GM21619 (cell line): ENCODE results near the gene PNPLA5.

ENCODE experiments used
- ATAC-seq: cut with Tn5 transposase; IDR thresholded peaks from one replicate; pipeline ENCODE4 v1.9.1; 2021; ENCODE audit not compliant: unreplicated experiment

Gene PNPLA5

DNA sequence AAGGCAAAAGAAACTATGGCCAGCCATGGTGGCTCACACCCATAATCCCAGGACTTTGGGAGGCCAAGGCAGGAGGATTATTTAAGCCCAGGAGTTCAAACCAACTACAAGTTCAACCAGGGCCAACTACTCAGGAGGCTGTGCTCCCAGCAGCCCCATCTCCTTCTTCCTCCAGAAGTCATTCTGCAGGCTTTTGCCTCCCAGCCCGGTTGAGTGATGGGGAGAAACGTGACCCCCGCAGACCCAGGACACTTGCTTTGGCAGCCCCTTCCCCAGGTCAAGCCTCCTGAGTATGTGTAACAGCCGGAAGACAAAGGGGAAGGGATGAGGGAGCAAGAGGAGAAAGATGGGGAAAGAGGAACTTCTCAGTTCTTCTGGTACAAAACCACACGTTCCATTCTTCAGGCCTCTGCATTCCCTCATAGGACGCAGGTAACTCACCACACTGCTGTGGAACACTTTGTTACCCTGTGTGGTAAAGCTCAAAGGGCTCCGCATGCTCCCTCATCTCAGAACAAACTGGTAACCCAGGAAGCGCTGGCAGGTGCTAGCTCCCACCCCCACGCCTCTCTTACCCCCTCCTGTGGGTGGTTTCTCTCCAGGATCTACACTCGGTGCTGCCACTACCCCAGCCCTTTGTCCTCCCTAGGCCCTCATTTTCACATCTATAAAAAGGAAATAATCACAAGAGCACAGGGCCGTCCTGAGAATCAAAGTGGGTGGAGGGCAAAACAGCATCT lies 33.5 kb downstream of the PNPLA5 start:
- no peak for ATAC-seq

DNA sequence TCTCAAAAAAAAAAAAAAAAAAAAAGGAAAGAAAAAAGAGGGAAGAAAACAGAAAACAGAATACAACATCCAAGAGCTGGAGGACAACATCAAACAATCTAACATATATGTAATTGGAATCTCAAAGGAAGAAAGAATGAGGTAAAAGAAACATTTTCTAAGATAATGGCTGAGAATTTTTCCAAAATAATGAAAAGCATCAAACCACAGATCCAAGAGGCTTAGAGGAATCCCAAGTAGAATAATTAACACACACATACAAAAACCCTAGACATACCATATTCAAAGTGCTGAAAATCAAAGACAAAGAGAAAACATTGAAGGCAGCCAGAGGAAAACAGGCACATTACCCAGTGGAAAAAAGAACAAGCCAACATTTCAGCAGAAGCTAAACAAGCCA lies 34.4 kb downstream of the PNPLA5 start:
- no peak for ATAC-seq

DNA sequence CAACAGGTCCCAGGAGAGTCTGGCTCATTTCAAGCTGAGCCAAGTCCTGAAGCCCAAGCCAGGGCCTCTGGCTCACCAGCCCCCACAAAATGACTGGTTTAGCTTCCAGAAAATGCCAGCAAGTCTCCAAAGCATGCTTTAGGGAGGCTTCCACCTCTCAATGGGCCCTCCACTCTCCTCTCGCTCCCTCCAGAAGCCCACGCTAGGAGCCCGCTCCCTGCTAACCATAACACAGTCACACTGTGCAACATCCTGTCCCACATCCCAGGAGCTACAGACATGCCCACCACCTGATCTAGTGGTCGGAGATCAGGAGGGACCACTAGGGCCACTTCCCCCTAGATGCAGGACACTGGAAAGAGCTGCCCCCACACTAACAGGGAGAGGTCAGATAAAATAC lies 36.4 kb downstream of the PNPLA5 start:
- no peak for ATAC-seq

DNA sequence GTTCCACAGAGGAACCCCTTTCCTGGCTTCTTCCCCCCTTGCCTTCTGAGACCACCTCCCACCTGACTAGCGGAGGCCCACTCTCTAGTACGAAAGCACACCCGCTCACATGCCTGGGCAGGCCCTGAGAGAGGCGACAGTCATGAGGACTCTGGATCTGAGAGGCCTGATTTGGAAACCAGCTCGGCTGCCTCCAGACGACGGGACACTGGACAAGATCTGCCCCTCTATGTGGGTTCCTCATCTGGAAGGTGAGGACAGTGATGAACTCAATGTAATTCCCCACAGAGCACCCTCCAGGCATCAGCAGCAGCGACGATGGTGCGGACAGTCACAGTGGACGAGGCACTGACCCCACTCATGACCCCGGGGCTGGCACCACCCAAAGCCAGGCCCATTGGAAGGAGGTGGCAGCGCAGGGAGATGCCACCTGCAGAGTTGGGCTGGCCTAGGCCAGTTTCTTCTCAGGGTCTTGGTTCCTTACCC lies 37.0 kb downstream of the PNPLA5 start:
- ATAC-seq: no peak

DNA sequence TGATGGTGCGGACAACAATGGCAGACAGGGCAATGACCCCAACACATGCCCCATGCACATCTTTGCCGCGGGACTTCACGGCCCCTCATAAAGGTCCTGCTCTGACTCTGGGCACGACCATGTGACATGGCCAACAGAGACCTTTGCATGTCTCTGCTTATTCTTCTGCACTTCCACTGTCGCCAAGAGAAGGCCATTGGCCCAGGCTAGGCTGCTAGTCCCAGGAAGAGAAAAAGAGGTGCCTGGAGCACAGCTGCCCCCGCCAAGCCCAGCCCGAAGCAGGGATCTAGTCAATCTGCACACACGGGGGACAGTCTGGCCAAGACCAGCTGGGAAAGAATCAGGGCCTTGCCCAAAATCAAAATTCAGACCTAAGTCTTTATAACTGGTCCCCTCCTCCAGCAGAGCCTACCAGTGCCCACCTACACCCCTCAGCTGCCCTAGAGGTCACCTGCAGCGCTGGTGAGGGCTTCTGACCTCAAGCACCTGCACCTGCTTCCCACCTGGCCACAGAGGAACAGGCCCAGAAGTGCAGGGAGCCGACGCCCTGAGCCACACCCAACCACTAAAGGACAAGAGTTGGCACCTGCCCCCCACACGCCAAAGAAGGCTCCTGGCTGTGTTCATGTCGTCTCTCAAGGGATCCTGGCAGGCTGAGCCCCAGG lies 37.6 kb downstream of the PNPLA5 start:
- ATAC-seq: no peak

DNA sequence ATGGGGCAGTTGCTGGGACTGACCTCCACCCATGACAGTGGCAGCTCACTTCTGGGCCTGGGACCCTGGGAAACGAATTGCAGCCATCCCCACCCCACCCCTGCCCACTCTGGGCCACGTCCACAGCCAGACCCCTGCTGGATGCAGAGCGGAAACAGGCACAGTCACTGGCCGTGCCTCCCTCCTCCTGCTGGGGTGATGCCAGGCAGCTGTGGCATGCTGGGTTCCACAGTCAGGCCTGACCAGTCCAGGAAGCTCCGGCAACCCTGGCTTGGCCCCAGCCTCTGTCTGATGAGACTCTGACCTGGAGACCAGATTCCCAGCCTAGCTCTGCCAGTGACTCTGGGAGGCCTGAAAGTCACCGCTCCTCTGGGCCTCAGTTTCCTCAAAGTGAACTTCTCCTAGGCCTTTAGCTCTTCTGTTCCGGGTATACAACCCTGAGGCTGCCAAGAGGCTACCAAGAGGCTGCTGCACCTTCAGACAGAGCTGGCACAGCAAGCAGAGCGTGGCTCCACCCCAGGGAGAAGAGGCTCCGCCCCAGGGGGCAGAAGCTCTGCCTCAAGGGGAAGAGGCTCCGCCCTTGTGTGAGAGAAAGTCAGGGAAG lies 38.4 kb downstream of the PNPLA5 start:
- ATAC-seq: no peak

DNA sequence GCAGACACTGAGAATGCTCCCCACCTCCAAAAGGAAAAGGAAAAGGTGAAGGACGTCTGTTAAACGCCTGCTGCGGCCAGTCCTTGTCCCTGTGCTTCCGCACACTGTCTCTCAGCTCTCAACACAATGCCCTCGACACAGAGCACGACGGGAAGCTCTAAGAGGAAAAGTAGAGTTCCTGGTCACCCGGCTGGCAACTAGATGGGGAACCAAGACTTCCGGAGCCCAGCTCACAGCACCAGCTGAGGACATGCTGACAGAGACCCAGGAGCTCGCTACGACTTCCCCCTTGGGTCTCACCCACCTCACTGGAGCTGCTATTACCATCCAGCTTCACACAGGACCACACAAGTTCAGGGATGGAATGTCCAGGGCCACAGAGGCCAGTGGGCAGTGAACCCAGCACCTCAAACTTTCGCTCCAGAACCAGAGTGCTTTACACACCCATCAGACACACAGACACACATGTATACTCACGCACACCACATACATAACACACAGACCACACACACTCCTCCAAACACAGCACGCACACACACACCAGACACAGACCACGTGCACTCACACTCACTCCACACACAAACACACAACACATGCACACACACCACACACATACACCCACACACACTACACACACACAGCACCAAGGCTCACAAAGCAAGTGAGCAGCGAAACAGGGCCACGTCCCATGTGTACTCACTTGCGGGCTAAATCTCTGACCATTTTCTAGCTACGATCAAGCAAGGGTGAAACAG lies 39.1 kb downstream of the PNPLA5 start:
- no peak for ATAC-seq

DNA sequence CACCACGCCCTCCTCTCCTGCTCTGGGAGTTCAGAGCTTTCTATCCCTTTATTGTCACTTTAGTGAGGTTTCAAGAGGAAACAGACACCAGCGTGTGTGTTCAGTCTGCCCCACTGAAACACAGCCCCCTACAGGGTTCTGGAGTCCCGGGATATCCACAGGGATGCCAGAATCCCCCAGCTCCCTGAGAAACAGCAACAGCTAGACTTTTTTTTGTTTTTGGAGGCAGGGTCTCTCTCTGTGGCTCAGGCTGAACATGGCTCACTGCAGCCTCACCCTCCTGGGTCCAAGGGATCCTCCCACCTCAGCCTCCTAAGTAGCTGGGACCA lies 39.9 kb downstream of the PNPLA5 start:
- no peak for ATAC-seq

DNA sequence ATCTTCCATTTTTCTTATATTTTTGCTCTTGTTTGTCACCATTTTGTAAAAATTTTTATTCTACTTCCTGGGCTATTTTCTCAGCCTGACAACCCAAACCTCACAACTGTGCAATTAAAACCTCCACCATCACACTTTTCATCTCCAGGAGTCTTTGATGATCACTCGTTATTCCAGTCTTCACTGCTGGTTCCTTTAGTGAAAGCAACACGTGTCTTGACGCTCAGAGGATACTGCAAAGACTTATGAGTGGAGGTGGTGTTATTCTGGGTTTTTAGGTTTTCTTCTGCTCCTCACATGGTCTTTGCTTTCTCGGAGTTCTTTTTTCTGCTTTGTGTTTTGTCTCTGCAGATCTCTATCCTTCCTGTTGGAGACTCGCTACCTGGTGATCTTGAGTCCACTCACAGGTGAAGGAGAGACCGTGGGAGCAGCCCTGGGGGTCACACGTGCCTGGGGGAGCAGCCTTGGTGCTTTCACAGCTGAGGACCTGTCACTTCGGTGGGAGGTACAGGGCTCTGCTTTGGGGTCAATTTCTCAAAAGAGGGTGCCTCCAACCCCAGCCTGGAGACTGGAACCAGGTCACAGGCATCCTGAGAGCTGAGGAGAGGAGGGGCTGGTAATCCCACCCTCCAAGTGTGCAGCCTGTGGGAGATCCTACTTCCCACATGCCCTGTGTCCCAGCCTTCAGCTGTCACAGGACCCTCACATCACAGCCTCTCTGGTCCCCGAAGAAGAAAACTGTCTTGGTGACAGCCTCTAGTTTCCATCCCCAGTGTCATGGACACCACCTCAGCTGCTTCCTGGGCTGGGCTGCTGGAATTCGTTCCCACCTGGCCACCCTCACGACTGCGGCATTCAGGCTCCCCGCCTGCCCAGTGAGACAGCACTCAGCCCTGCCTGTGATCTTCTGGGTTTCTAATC lies 40.5 kb downstream of the PNPLA5 start:
- no peak for ATAC-seq

DNA sequence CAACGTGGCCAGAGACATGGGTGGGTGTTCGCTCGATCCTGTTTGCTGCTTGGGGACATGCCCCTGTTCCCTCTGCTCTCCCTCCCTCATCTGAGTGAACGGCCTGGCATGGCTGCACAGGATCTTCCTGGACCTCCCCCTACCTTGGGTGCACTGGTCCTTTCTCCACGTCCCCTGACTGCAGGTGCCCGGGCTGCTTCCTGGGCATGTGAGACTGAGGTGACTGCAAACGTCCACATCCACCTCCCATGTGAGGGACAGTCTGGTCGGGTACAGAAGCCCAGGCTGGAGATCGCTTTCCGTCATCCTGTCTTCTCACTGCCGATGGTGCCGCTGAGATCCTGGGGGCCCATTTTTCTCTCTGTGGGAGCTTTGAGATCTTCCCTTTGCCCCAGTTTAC lies 41.3 kb downstream of the PNPLA5 start:
- ATAC-seq: no peak

DNA sequence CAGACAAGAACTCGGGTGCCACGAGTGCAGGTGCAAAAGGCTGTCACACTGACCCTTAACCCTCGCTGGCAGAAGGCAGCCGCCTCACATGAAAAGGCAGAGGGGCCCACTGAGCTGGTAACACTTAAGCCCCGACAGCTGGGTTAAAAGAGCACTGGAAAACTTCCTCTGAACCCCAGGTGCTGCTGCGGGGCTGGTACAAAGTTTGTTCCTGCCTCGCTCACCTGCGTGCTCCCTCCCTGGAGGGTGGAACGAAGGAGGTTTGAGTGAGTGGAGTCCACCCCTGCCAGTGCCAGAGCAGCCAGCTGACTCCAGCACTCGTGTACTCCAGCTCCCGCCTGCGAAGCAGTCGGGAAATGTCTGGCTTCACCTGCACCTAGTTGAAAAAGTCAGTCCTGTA lies 42.1 kb downstream of the PNPLA5 start:
- ATAC-seq: no peak

DNA sequence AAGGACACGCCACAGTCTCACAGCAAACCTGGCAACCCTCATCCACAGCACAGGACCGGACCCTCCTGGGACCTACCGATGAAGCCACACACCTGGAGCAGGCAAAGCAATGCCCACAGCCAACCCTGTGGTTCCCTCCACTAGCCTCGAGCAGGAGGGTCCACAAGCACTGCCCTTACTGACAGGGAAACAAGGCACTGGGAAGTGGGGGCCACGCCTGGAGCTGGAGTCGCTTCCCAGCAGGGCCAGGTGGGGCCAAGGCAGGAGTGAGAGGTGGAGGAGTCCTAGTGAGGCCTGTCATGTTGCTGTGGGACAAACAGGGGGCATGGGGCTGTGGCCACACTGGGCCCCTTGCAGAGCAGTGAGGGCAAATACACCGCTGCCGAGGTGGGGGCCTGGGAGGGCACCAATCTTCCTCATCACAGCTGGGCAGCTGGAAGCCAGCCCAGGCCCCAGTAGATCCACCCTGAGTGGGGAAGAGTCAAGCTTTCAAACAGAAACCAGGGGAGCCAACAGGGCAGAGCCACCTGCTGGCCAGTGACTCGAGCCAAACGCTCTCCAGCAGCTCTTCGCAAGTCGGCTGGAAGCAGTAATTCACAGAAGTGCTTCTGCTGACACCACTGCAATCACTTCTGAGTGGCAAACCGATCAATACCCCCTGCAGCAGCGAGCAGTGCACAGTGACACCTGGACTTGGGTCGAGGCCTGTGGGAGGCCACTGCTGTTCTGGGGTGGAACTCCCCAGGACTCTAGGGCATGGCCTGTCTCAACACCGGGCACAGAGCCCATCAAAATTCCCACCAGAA lies 43.2 kb downstream of the PNPLA5 start:
- ATAC-seq: no peak

DNA sequence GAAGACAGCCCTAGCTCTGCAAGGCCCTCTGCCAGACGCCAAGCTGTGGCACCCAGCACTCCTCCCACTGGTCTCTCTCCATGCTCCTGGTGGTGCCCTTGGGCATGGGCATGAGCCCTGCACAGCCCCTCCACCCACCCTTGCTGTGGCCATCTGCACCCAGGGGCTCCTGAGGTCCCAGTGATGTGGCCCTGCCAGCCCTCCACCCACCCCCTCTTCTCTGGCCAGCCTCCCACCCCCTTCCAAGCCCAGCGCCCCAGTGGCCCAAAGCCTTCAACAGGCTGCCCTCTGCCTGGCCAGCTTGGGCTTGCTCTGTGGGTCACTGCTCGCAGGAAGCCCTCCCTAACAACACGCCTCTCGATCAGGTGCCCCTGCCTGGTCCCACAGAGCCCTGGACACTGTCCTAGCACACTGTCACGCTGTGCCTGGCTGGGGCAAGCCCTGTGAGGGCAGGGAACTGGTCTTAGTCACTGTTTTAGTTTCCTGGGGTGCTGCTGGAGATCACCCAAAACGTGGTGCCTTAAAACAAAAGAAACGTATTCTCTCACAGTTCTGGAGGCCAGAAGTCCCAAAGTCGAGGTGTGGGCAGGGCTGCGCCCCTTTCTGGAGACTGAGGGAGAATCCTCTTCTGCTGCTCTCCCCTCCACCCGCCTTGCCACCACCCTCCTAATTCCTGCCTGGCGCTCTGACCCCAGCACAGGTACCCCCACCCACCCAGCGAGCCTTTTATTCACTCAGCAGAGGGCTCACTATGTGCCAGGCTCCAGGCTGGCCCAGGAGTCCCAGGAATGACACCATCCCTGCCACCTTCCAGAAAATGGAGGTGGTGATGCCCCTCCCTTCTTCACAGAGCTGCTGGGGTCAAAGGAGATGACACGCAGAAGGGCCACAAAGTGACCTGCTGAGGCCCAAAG lies 44.2 kb downstream of the PNPLA5 start:
- ATAC-seq: no peak

DNA sequence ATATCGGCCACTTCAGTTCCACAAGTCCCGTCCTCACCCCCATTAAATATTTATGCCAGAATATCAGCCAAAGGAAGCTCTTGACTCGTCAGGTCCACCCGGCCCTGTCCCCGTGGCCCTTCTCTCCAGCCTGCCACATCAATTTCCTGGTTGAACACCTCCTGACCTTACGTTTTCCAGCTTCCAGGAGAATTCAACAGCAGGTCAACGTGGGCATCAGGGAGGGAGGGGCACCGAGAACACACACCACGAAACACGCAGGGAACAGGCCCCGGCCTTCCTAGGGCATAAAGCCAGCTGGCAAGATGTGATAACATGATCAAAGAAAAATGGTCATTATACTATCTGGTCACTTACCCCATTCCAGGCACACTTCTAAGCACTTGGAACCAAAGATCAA lies 44.8 kb downstream of the PNPLA5 start:
- ATAC-seq: no peak

DNA sequence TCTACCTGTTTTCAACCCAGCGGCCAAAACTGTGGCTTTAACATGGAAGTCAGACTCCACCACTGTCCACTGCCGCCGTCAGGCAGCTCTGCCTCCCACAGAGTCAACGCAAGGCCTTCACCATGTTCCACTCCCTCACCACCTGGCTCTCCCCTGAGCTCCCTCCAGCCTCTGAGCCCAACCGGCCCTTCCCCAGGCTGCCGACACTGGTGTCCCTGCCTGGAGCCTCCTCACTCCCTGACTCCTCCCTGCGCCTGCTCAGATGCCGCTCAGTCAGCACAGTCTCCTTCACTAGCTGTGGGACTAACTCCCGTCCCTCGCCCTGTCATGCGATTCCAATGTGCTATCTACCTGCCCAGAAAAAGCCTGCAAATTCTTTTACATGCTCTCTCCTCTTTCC lies 45.8 kb downstream of the PNPLA5 start:
- ATAC-seq: no peak

DNA sequence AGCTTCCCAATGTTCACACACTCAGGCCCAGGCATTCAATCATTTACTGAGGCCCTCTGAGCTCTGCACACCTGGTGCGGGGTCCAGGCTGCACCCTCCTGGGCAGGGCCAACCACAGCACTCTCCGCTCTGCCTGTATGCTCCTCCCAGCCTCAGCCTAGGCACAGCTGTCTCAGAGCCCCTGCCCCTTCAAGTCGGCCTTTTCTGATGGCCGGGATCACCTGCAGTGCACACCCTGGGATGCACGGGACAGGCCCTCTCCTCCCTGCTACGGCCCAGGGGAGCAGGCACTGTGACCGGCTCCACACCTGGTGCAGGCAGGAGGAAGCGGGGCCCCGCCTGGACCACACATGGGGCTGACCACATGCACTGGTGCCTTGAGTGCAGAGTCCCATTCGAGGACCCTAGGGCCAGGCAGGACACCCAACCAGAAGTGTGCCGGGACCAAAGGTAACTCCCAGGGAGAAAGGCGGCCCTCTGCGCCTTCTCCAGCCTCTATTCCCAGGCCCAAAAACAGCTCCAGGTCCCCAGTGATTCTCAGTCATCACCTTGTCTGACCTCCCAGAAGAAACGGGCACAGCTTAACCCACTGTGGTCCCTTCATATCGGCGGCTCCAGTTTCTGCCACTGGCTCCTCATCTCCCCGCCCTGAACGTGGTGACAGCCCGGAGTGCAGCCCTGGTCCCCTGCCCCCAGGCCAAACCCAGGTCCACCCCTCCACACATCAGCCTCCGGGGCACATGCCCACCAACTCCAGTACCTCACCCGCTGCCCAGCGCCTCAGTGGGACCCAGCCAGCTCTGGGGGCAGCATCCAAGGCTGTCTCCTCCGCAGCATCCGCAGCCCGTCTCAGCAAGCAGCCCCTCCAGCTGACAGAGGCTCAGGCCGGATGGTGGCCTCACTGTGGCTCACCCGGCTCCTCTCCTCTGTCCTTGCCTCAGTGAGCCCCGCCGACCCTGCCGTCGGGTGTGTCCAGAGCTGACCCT lies 47.0 kb downstream of the PNPLA5 start:
- no peak for ATAC-seq

DNA sequence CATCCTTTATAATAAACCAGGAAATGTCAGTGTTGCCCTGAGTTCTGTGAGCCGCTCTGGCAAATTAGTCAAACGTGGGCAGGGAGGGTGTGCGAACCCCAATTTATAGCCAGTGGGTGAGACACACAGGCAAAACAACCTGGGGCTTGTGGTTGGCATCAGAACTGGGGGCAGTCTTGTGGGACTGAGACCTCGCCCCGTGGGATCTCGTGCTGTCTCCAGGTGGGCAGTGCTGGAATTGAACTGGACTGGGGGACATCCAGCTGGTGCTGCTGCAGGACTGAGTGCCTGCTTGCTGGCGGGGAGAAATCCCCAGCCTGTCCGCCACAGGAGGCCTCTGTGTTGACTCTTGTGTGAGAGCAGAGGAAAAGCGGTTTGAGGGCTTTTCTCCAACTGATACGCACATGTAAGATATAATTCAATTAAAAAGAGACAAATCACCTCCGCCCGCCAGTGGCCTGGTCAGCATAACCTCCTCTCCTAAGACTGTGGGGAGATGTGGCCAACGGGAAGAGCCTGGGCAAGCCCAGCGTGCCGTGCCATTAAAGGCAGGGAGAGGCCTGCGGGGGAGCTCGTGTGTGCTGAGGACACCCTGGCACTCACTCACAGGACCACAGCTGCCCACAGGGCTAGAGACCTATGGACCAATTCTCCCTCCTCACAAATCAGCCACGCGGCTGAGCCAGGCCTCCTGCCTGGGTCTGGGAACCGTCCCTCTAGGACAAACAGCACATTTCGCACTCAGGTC lies 47.9 kb downstream of the PNPLA5 start:
- ATAC-seq: no peak
